Measurements from ENCODE around the gene OR4C13. TPM values are rescaled to one million over a fixed set of nuclear protein-coding genes. Genes with fewer than 3 reads are reported as not detected.
"Not testable (repeated sequence)": the region's sequence is repeated elsewhere in the genome, so short reads cannot be mapped to it uniquely, and the experiment has no call there.

Gene OR4C13
- total RNA-seq (2022) (not detected in 2 replicates), Bru-seq, nascent RNA (not detected), BruChase-seq, experiment 1, labeled RNA remaining after a 6-hour chase (not detected), BruChase-seq, experiment 2, labeled RNA remaining after a 2-hour chase (not detected)
- long read RNA-seq = 0 reads

DNA sequence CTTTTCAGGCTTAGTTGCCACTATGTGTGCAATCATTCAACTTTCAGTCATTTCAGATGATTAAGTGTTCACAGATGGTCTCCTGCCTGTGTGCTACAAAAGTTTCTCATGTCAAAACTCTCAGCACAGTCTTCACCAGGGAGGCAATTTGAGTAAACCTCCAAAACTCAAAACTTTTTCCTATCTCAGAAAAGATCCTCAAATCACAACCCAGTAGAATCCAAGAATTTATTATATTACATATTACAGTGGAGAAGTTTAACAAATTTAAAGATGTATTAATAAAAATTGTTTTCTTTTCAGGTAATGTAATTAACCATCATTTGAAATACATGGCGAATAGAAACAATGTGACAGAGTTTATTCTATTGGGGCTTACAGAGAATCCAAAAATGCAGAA lies at the start of gene OR4C13:
TSS of gene OR4C13 (plus strand) at position 301 of the 400 bp plus-strand sequence. CDS start at position 333, 32 bp downstream.
- H3K9me3 Mint-ChIP-seq (ENCODE audit: unreplicated experiment) = peaks cover 6% of the 10 kb centered on the region
- no peak within 1 kb of the TSS for H3K27ac Mint-ChIP-seq (ENCODE audit: low read depth, unreplicated experiment)
- BruUV-seq (replicated peaks) = no TSS peak
- no peak for TF ChIP-seq CTCF (IDR thresholded peaks at IDR 0.05; ENCODE audit: unreplicated experiment)
- intact Hi-C loops (cut with micrococcal nuclease) = no loop called here
- POLR2A ChIA-PET = no interaction called here
- H3K36me3 Mint-ChIP-seq (ENCODE audit: insufficient read depth, unreplicated experiment) = no peaks in the 10 kb centered on the region
- CTCF ChIA-PET = no interaction called here
- no peak for DNase-seq (ENCODE audit: unreplicated experiment)
- H3K4me1 Mint-ChIP-seq (ENCODE audit: insufficient read depth, unreplicated experiment) = no peaks in the 10 kb centered on the region
- no peaks in the 10 kb centered on the region for H3K27me3 Mint-ChIP-seq (ENCODE audit: insufficient read depth, unreplicated experiment)
- no peak within 1 kb of the TSS for H3K4me3 Mint-ChIP-seq (ENCODE audit: unreplicated experiment)

GRCh38 chr11:49911516-49911915 lies 40.7 kb upstream of the OR4C13 start:
- H3K27ac Mint-ChIP-seq (ENCODE audit: low read depth, unreplicated experiment); CTCF ChIA-PET; POLR2A ChIA-PET; DNase-seq (ENCODE audit: unreplicated experiment); H3K27me3 Mint-ChIP-seq (ENCODE audit: insufficient read depth, unreplicated experiment); H3K4me1 Mint-ChIP-seq (ENCODE audit: insufficient read depth, unreplicated experiment); intact Hi-C loops (cut with micrococcal nuclease); H3K4me3 Mint-ChIP-seq (ENCODE audit: unreplicated experiment); H3K9me3 Mint-ChIP-seq (ENCODE audit: unreplicated experiment); BruUV-seq (replicated peaks); H3K36me3 Mint-ChIP-seq (ENCODE audit: insufficient read depth, unreplicated experiment): not testable (repeated sequence)

GRCh38 chr11:49948701-49949100 lies 3.5 kb upstream of the OR4C13 start:
- H3K27ac Mint-ChIP-seq (ENCODE audit: low read depth, unreplicated experiment); BruUV-seq (replicated peaks); DNase-seq (ENCODE audit: unreplicated experiment); intact Hi-C loops (cut with micrococcal nuclease); H3K4me3 Mint-ChIP-seq (ENCODE audit: unreplicated experiment); H3K27me3 Mint-ChIP-seq (ENCODE audit: insufficient read depth, unreplicated experiment); H3K36me3 Mint-ChIP-seq (ENCODE audit: insufficient read depth, unreplicated experiment); H3K4me1 Mint-ChIP-seq (ENCODE audit: insufficient read depth, unreplicated experiment); CTCF ChIA-PET; POLR2A ChIA-PET: not testable (repeated sequence)
- peaks cover 13% of the 10 kb centered on the region for H3K9me3 Mint-ChIP-seq (ENCODE audit: unreplicated experiment)

- H3K27me3 Mint-ChIP-seq (ENCODE audit: insufficient read depth, unreplicated experiment); H3K36me3 Mint-ChIP-seq (ENCODE audit: insufficient read depth, unreplicated experiment); H3K4me1 Mint-ChIP-seq (ENCODE audit: insufficient read depth, unreplicated experiment); H3K9me3 Mint-ChIP-seq (ENCODE audit: unreplicated experiment); CTCF ChIA-PET; BruUV-seq (replicated peaks); POLR2A ChIA-PET; DNase-seq (ENCODE audit: unreplicated experiment); H3K4me3 Mint-ChIP-seq (ENCODE audit: unreplicated experiment); H3K27ac Mint-ChIP-seq (ENCODE audit: low read depth, unreplicated experiment); intact Hi-C loops (cut with micrococcal nuclease): not testable (repeated sequence)
Measured at GRCh38 chr11:49973439-49973838, 21.2 kb downstream of the OR4C13 start.

- intact Hi-C loops (cut with micrococcal nuclease); H3K27me3 Mint-ChIP-seq (ENCODE audit: insufficient read depth, unreplicated experiment); BruUV-seq (replicated peaks): not testable (repeated sequence)
Measured at GRCh38 chr11:49982435-49982834, 30.2 kb downstream of the OR4C13 start, which contains the start of gene OR4C12. Gene OR4C12 (minus strand): TSS chr11:49982535. CDS start chr11:49982501, 34 bp downstream.

GRCh38 chr11:49995565-49995964 lies 43.4 kb downstream of the OR4C13 start:
- Mint-ChIP-seq H3K27ac (ENCODE audit: low read depth, unreplicated experiment) (no peak overlapping the region), H3K4me1 (ENCODE audit: insufficient read depth, unreplicated experiment) (no peaks in the 10 kb centered on the region), H3K36me3 (ENCODE audit: insufficient read depth, unreplicated experiment) (no peaks in the 10 kb centered on the region), H3K27me3 (ENCODE audit: insufficient read depth, unreplicated experiment) (no peaks in the 10 kb centered on the region), H3K4me3 (ENCODE audit: unreplicated experiment) (peak overlapping the region; percentile 45), H3K9me3 (ENCODE audit: unreplicated experiment) (no peaks in the 10 kb centered on the region)
- no TSS peak for BruUV-seq (replicated peaks)
- peak; percentile 61 for TF ChIP-seq CTCF (IDR thresholded peaks at IDR 0.05; ENCODE audit: unreplicated experiment)
- POLR2A ChIA-PET = interaction anchor here (1.5 kb wide), 1 partner anchor 10 kb away, joined by 4 read pairs; no protein-coding TSS in a partner anchor
- CTCF ChIA-PET = interaction anchor here (0.6 to 1.5 kb wide), 22 partner anchors 10 to 1823 kb away, joined by 3 to 7 read pairs (median 3); no protein-coding TSS in a partner anchor
- DNase-seq (ENCODE audit: unreplicated experiment) = peak; percentile 84
- intact Hi-C loops (cut with micrococcal nuclease) = loop anchor here (2.0 to 5.0 kb wide), 2 partner anchors 469 to 1823 kb away; no protein-coding TSS in a partner anchor

More at GRCh38 chr11:49982435-49982834, 30.2 kb downstream of the OR4C13 start, which contains the start of gene OR4C12:
- POLR2A ChIA-PET; H3K9me3 Mint-ChIP-seq (ENCODE audit: unreplicated experiment); CTCF ChIA-PET; DNase-seq (ENCODE audit: unreplicated experiment); H3K4me1 Mint-ChIP-seq (ENCODE audit: insufficient read depth, unreplicated experiment); H3K4me3 Mint-ChIP-seq (ENCODE audit: unreplicated experiment); H3K27ac Mint-ChIP-seq (ENCODE audit: low read depth, unreplicated experiment); H3K36me3 Mint-ChIP-seq (ENCODE audit: insufficient read depth, unreplicated experiment): not testable (repeated sequence)
